Measurements from ENCODE around the gene TMEM223. TPM values are rescaled to one million over a fixed set of nuclear protein-coding genes. Genes with fewer than 3 reads are reported as not detected.
A peak's percentile ranks its signal among the peaks of the same experiment; 100 is the strongest.
"Not testable (repeated sequence)": the region's sequence is repeated elsewhere in the genome, so short reads cannot be mapped to it uniquely, and the experiment has no call there.

TMEM223 gene
- total RNA-seq, 1 experiment from 2014 or later = 22.6 TPM

DNA sequence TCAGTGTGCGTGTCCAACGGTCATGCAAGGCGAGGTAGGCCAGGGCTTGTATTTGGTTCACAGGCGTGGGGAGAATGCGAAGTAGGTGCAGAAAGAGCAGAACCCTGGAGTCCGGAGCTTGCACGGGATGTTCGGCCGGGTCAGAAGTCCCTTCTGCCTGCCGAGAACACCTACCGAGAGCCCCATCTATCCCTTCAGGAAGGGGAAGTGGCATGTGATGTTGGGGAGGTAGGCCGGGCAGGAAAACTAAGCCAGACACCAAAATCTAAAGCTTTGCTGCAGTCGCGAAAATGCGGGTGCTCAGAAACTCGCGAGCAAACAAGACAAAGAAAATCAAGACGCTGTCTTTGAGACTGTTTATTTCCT, 21.0 kb downstream of the TMEM223 start:
- BruUV-seq (replicated peaks) = TSS peak; percentile 85

DNA sequence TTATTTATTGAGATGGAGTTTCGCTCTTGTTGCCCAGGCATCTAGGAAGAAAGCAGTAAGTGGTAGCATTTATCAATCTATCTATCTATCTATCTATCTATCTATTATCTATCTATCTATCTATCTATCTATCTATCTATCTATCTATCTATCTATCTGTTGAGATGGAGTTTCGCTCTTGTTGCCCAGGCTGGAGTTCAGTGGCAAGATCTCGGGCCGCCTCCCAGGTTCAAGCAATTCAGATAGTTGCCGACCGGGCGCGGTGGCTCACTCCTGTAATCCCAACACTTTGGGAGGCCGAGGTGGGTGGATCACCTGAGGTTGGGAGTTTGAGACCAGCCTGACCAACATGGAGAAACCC, 31.0 kb downstream of the TMEM223 start:
- intact Hi-C loops (cut with micrococcal nuclease; ENCODE audit: unreplicated experiment) = loop anchor here (5.0 to 10.0 kb wide), 2 partner anchors 86 to 169 kb away; partner anchors contain the start of genes LBHD1, TUT1, UBXN1 and UQCC3
- ChIA-PET CTCF (interaction anchor here (1.4 kb wide), 1 partner anchor 27 kb away, joined by 4 read pairs; the partner anchor contains the start of gene TMEM179B), POLR2A (ENCODE audit: unreplicated experiment) (interaction anchor here (0.6 to 1.3 kb wide), 4 partner anchors 34 to 861 kb away, joined by 5 to 12 read pairs (median 9); partner anchors contain the start of genes C11orf98, CSKMT and HNRNPUL2)
- TSS peak; percentile 95 for BruUV-seq (replicated peaks)
- peaks cover 14% of the 10 kb centered on the region for H3F3A ChIP-seq (ENCODE audit: insufficient read depth, low read depth)
- peak overlapping the region; percentile 98 for H2AFZ ChIP-seq
- peak overlapping the region; percentile 73 for H3K4me3 ChIP-seq
- H3K27me3 ChIP-seq (ENCODE audit: insufficient read depth, low read depth); H3K9me3 ChIP-seq (ENCODE audit: insufficient read depth, low read depth); H3K4me1 ChIP-seq (replicated peaks; ENCODE audit: insufficient read depth); H3K27ac ChIP-seq; DNase-seq; H3K9me2 ChIP-seq (ENCODE audit: insufficient read depth); H3K36me3 ChIP-seq (ENCODE audit: low read depth); H4K20me1 ChIP-seq (ENCODE audit: insufficient read depth): not testable (repeated sequence)
- peak overlapping the region; percentile 87 for H3K4me2 ChIP-seq
- H3K79me2 ChIP-seq (ENCODE audit: low read depth) = peaks cover 25% of the 10 kb centered on the region

More for the DNA sequence above, 21.0 kb downstream of the TMEM223 start:
- Histone ChIP-seq H3F3A (ENCODE audit: insufficient read depth, low read depth) (peaks cover 52% of the 10 kb centered on the region), H3K9me2 (ENCODE audit: insufficient read depth) (no peaks in the 10 kb centered on the region), H3K4me2 (peak overlapping the region; percentile 84), H3K79me2 (ENCODE audit: low read depth) (peaks cover 23% of the 10 kb centered on the region), H3K9me3 (ENCODE audit: insufficient read depth, low read depth) (no peaks in the 10 kb centered on the region), H3K4me3 (peak overlapping the region; percentile 59), H3K36me3 (ENCODE audit: low read depth) (0 out of 2 replicates have a peak, but pooled peaks cover 7% of the 10 kb centered on the region), H4K20me1 (ENCODE audit: insufficient read depth) (no peaks in the 10 kb centered on the region), H3K4me1 (replicated peaks; ENCODE audit: insufficient read depth) (peaks cover 14% of the 10 kb centered on the region), H3K27me3 (ENCODE audit: insufficient read depth, low read depth) (no peaks in the 10 kb centered on the region), H2AFZ (peak overlapping the region; percentile 85), H3K27ac (peak overlapping the region; percentile 77)
- TF ChIP-seq, protein P1, sequence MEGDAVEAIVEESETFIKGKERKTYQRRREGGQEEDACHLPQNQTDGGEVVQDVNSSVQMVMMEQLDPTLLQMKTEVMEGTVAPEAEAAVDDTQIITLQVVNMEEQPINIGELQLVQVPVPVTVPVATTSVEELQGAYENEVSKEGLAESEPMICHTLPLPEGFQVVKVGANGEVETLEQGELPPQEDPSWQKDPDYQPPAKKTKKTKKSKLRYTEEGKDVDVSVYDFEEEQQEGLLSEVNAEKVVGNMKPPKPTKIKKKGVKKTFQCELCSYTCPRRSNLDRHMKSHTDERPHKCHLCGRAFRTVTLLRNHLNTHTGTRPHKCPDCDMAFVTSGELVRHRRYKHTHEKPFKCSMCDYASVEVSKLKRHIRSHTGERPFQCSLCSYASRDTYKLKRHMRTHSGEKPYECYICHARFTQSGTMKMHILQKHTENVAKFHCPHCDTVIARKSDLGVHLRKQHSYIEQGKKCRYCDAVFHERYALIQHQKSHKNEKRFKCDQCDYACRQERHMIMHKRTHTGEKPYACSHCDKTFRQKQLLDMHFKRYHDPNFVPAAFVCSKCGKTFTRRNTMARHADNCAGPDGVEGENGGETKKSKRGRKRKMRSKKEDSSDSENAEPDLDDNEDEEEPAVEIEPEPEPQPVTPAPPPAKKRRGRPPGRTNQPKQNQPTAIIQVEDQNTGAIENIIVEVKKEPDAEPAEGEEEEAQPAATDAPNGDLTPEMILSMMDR (conservative IDR thresholded peaks at IDR 0.05) = no peak
- TF ChIP-seq EZH2 (IDR thresholded peaks at IDR 0.05; ENCODE audit: low read depth) = no peak
- intact Hi-C loops (cut with micrococcal nuclease; ENCODE audit: unreplicated experiment) = loop anchor here (1.0 kb wide), 1 partner anchor 42 kb away; the partner anchor contains the start of gene TTC9C
- peak in 1 of 2 experiments; percentile 41 for DNase-seq
- POLR2A ChIA-PET (ENCODE audit: unreplicated experiment) = interaction anchor here (0.5 to 1.2 kb wide), 11 partner anchors 16 to 639 kb away, joined by 3 to 38 read pairs (median 5); partner anchors contain the start of genes C11orf98, CSKMT, HNRNPUL2 and TUT1
- CTCF ChIA-PET = interaction anchor here (0.5 to 1.8 kb wide), 4 partner anchors 16 to 384 kb away, joined by 3 to 7 read pairs (median 5); partner anchors contain the start of gene ZBTB3

DNA sequence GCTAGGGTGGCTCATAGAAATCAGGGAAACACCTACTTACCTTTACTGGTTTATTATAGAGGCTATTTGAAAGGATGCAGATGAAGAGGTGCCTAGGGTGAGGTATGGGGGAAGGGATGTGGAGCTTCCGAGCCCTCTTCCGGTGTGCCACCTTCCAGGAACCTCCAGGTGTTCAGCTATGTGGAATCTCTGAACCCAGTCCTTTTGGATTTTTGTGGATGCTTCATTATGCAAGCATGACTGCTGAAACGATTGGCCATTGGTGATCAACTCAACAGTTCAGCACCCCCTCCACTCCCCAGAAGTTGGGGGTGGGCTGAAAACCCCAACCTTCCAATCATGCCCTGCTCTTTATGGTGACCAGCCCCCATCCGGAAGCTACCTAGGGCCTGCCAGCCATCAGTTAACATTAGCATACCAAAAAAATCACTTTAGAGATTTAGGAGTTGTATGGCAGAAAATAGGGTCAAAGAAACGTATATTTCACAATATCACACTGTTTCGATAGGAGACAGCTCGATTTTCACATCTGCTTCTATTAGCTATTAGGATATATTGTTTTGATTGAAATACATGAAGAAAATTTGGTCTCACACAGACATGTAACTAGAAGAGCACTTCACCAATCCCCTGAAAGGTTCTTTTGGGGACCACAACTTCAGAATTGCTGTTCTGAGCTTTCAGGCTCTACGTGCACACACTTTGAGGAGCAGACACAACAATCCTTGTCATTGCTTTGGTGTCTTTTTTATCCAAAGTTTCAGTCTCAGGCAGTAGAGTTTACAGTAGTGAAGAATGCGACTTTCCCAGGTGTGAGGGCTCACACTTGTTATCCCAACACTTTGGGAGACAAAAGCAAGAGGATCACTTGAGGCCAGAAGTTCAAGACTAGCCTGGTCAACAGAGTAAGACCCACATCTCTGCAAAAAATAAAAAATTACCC, 33.7 kb downstream of the TMEM223 start:
- ChIA-PET CTCF (no interaction called here), POLR2A (ENCODE audit: unreplicated experiment) (interaction anchor here (0.6 kb wide), 2 partner anchors 13 to 79 kb away, joined by 3 to 4 read pairs; partner anchors contain the start of genes TAF6L and UBXN1)
- H3K4me2 ChIP-seq = no peak overlapping the region
- BruUV-seq (replicated peaks) = no TSS peak
- H3K9me2 ChIP-seq (ENCODE audit: insufficient read depth) = no peaks in the 10 kb centered on the region
- H3K27me3 ChIP-seq (ENCODE audit: insufficient read depth, low read depth) = no peaks in the 10 kb centered on the region
- peaks cover 19% of the 10 kb centered on the region for H3K4me1 ChIP-seq (replicated peaks; ENCODE audit: insufficient read depth)
- H3F3A ChIP-seq (ENCODE audit: insufficient read depth, low read depth) = peaks cover 32% of the 10 kb centered on the region
- no peaks in the 10 kb centered on the region for H3K9me3 ChIP-seq (ENCODE audit: insufficient read depth, low read depth)
- peaks cover 17% of the 10 kb centered on the region for H3K79me2 ChIP-seq (ENCODE audit: low read depth)
- intact Hi-C loops (cut with micrococcal nuclease; ENCODE audit: unreplicated experiment) = no loop called here
- no peaks in the 10 kb centered on the region for H4K20me1 ChIP-seq (ENCODE audit: insufficient read depth)
- no peak for TF ChIP-seq EZH2 (IDR thresholded peaks at IDR 0.05; ENCODE audit: low read depth)
- TF ChIP-seq, protein P1 (conservative IDR thresholded peaks at IDR 0.05) = no peak
- no peak overlapping the region for H3K4me3 ChIP-seq
- no peak overlapping the region for H3K27ac ChIP-seq
- DNase-seq = no peak
- no peak overlapping the region for H2AFZ ChIP-seq
- no peaks in the 10 kb centered on the region for H3K36me3 ChIP-seq (ENCODE audit: low read depth)
